IMR-90 (cell line): Measurements from ENCODE around the gene KCNF1. TPM values are rescaled to one million over a fixed set of nuclear protein-coding genes. Genes with fewer than 3 reads are reported as not detected.

ENCODE experiments used
- ATAC-seq: fragments of 200-7000 bp; cut with Tn5 transposase; 2 replicates; pipeline ENCODE4 v1.9.1; 2020; ENCODE audit warnings: low read depth, mild to moderate bottlenecking, moderate library complexity
- BruUV-seq: library from RNA; stranded (reverse); fragments of 400-500 nt; replicated peaks from 2 replicates; lab custom pipeline; 2021; lab: Mats Ljungman, UMichigan
- CTCF ChIA-PET: fragments of 300-600 bp; formaldehyde crosslinking; extraction: SDS; loops from one replicate; lab custom pipeline; 2021; ENCODE audit warnings: antibody characterized with exemption; lab: Yijun Ruan, JAX
- POLR2A ChIA-PET: fragments of 300-600 bp; sonication (Branson Sonifier 250); formaldehyde crosslinking; loops from one replicate; lab custom pipeline; 2022; ENCODE audit warnings: antibody characterized with exemption; ENCODE audit not compliant: unreplicated experiment; lab: Charles Lee
- DNase-seq: peaks from one replicate; pipeline ENCODE4 v3.0.0; 2013
- H2AFZ ChIP-seq: replicated peaks from 2 replicates; pipeline ENCODE3; 2013; ENCODE audit warnings: low read length, mild to moderate bottlenecking; ENCODE audit not compliant: poor library complexity
- H2AK5ac ChIP-seq: 2 replicates; pipeline ENCODE4 v1.6.1; 2013; ENCODE audit warnings: low read depth, low read length, inconsistent platforms
- H2AK9ac ChIP-seq: replicated peaks from 2 replicates; pipeline ENCODE3; 2013; ENCODE audit warnings: mild to moderate bottlenecking, low read depth, low read length, moderate library complexity; ENCODE audit not compliant: poor library complexity
- H2BK120ac ChIP-seq: 2 replicates; pipeline ENCODE4 v1.6.1; 2013; ENCODE audit warnings: low read depth, low read length, inconsistent platforms
- H2BK15ac ChIP-seq: 3 replicates; pipeline ENCODE4 v1.6.1; 2013; ENCODE audit warnings: low read depth, low read length, inconsistent platforms
- H2BK20ac ChIP-seq: 2 replicates; pipeline ENCODE4 v1.6.1; 2013; ENCODE audit warnings: low read depth, mild to moderate bottlenecking, inconsistent platforms, low read length, moderate library complexity
- H2BK5ac ChIP-seq: 2 replicates; pipeline ENCODE4 v1.6.1; 2013; ENCODE audit warnings: mild to moderate bottlenecking, low read depth, low read length, inconsistent platforms; ENCODE audit not compliant: poor library complexity, severe bottlenecking
- H3K14ac ChIP-seq: replicated peaks from 2 replicates; pipeline ENCODE4 v1.6.1; 2013; ENCODE audit warnings: low read depth, low read length, inconsistent platforms
- H3K18ac ChIP-seq: 2 replicates; pipeline ENCODE4 v1.6.1; 2013; ENCODE audit warnings: low read depth, low read length, control low read depth
- H3K23ac ChIP-seq: 2 replicates; pipeline ENCODE4 v1.6.1; 2013; ENCODE audit warnings: low read depth, low read length, inconsistent platforms
- H3K27ac ChIP-seq: 2 replicates; pipeline ENCODE4 v1.5.1; 2013; ENCODE audit warnings: mild to moderate bottlenecking, control low read depth, low read length; ENCODE audit not compliant: insufficient read depth
- H3K27me3 ChIP-seq: 2 replicates; pipeline ENCODE4 v1.6.1; 2013; ENCODE audit warnings: low read length; ENCODE audit not compliant: control insufficient read depth, insufficient read depth
- H3K36me3 ChIP-seq: 2 replicates; pipeline ENCODE4 v1.6.1; 2013; ENCODE audit warnings: low read length, mixed read lengths; ENCODE audit not compliant: control insufficient read depth, insufficient read depth
- H3K4ac ChIP-seq: 2 replicates; pipeline ENCODE4 v1.6.1; 2013; ENCODE audit warnings: low read depth, low read length, inconsistent platforms
- H3K4me1 ChIP-seq: 2 replicates; pipeline ENCODE4 v1.6.1; 2013; ENCODE audit warnings: low read length, mixed read lengths; ENCODE audit not compliant: control insufficient read depth, insufficient read depth
- H3K4me2 ChIP-seq: 2 replicates; pipeline ENCODE4 v1.6.1; 2013; ENCODE audit warnings: low read depth, mild to moderate bottlenecking, control low read depth, low read length, moderate library complexity
- H3K4me3 ChIP-seq: 2 replicates; pipeline ENCODE4 v1.5.1; 2013; ENCODE audit warnings: low read depth, mild to moderate bottlenecking, control low read depth, low read length, moderate library complexity; ENCODE audit not compliant: insufficient read depth
- H3K56ac ChIP-seq: 2 replicates; pipeline ENCODE4 v1.6.1; 2013; ENCODE audit warnings: low read length, inconsistent platforms; ENCODE audit not compliant: insufficient read depth; ENCODE audit errors: extremely low read depth
- H3K79me1 ChIP-seq, 2 experiments: 2 replicates each; pipeline ENCODE4 v1.6.1; 2013; ENCODE audit warnings: low read length in 2 of 2, inconsistent platforms in 1 of 2, low read depth in 1 of 2
- H3K9ac ChIP-seq: 2 replicates; pipeline ENCODE4 v1.6.1; 2013; ENCODE audit warnings: low read depth, low read length, control low read depth
- H3K9me1 ChIP-seq: 2 replicates; pipeline ENCODE4 v1.6.1; 2013; ENCODE audit warnings: low read length, inconsistent platforms; ENCODE audit not compliant: insufficient read depth
- H3K9me3 ChIP-seq: 2 replicates; pipeline ENCODE4 v1.6.1; 2013; ENCODE audit warnings: low read length; ENCODE audit not compliant: control insufficient read depth, insufficient read depth
- H4K20me1 ChIP-seq: 2 replicates; pipeline ENCODE4 v1.6.1; 2013; ENCODE audit warnings: low read length, inconsistent platforms; ENCODE audit not compliant: insufficient read depth
- H4K5ac ChIP-seq: 2 replicates; pipeline ENCODE4 v1.6.1; 2013; ENCODE audit warnings: mild to moderate bottlenecking, low read depth, low read length, control low read depth
- H4K8ac ChIP-seq, 2 experiments: 2 replicates each; pipeline ENCODE4 v1.6.1; 2013; ENCODE audit warnings: low read depth in 2 of 2, low read length in 2 of 2, control low read depth in 1 of 2, inconsistent platforms in 1 of 2
- H4K91ac ChIP-seq: 2 replicates; pipeline ENCODE4 v1.6.1; 2013; ENCODE audit warnings: low read depth, low read length, inconsistent platforms; ENCODE audit not compliant: insufficient read depth
- BHLHE40 ChIP-seq: fragments of 150-350 bp; IDR thresholded peaks from 2 replicates; pipeline ENCODE4 v1.6.1; 2016; ENCODE audit warnings: mild to moderate bottlenecking, low read depth, low read length
- CEBPB ChIP-seq: IDR thresholded peaks from 2 replicates; pipeline ENCODE4 v1.6.1; 2012; ENCODE audit warnings: low read depth, low read length, improper control_type of control experiment
- CHD1 ChIP-seq: IDR thresholded peaks from 2 replicates; pipeline ENCODE4 v1.6.1; 2012; ENCODE audit warnings: low read depth, low read length, improper control_type of control experiment
- CTCF ChIP-seq: conservative IDR thresholded peaks from 2 replicates; pipeline ENCODE4 v1.5.1; 2012; ENCODE audit warnings: mild to moderate bottlenecking, low read depth, low read length, improper control_type of control experiment
- ELK1 ChIP-seq: fragments of 150-350 bp; IDR thresholded peaks from 2 replicates; pipeline ENCODE4 v1.6.1; 2016; ENCODE audit warnings: low read depth, mild to moderate bottlenecking, low read length, moderate library complexity, borderline replicate concordance
- FOS ChIP-seq: fragments of 150-350 bp; IDR thresholded peaks from 2 replicates; pipeline ENCODE4 v1.6.1; 2016; ENCODE audit warnings: low read depth, low read length
- MAFK ChIP-seq: IDR thresholded peaks from 2 replicates; pipeline ENCODE4 v1.6.1; 2012; ENCODE audit warnings: low read depth, low read length, improper control_type of control experiment
- MAZ ChIP-seq: IDR thresholded peaks from 2 replicates; pipeline ENCODE4 v1.6.1; 2012; ENCODE audit warnings: low read depth, mild to moderate bottlenecking, low read length, improper control_type of control experiment, moderate library complexity, borderline replicate concordance
- MXI1 ChIP-seq: IDR thresholded peaks from 2 replicates; pipeline ENCODE4 v1.6.1; 2012; ENCODE audit warnings: low read depth, mild to moderate bottlenecking, low read length, moderate library complexity, borderline replicate concordance
- NFE2L2 ChIP-seq: fragments of 150-350 bp; IDR thresholded peaks from 2 replicates; pipeline ENCODE4 v1.6.1; 2016; ENCODE audit warnings: low read depth, mild to moderate bottlenecking, low read length
- POLR2A ChIP-seq: IDR thresholded peaks from 2 replicates; pipeline ENCODE4 v1.6.1; 2012; ENCODE audit warnings: mild to moderate bottlenecking, low read depth, low read length
- RCOR1 ChIP-seq: IDR thresholded peaks from 2 replicates; pipeline ENCODE4 v1.6.1; 2012; ENCODE audit warnings: mild to moderate bottlenecking, low read length, improper control_type of control experiment; ENCODE audit not compliant: insufficient replicate concordance
- RFX5 ChIP-seq: IDR thresholded peaks from 2 replicates; pipeline ENCODE4 v1.8.0; 2012; ENCODE audit warnings: low read depth, mild to moderate bottlenecking, low read length, moderate library complexity
- SMC3 ChIP-seq: fragments of 150-350 bp; IDR thresholded peaks from 2 replicates; pipeline ENCODE4 v1.6.1; 2016; ENCODE audit warnings: low read depth, mild to moderate bottlenecking, antibody characterized with exemption, low read length, moderate library complexity
- USF2 ChIP-seq: fragments of 150-350 bp; IDR thresholded peaks from 2 replicates; pipeline ENCODE4 v1.6.1; 2017; ENCODE audit warnings: mild to moderate bottlenecking, antibody characterized with exemption, low read length, low read depth
- WGBS, 2 experiments: methylation state at CpG; one replicate each; pipeline versions ENCODE4 v1.1.5 to v1.1.7; 2013; ENCODE audit warnings: missing lambda C conversion rate in 2 of 2; ENCODE audit not compliant: insufficient read length in 1 of 2; ENCODE audit errors: extremely low coverage in 2 of 2; 5-methylcytosine and 5-hydroxymethylcytosine counted together
- dilution Hi-C: fragments of 300-500 bp; cut with HindIII; formaldehyde crosslinking; loops from one replicate; pipeline ENCODE4 v1.14.3; 2018; ENCODE audit warnings: low sequenced_read_pairs; ENCODE audit not compliant: unreplicated experiment
- in situ Hi-C: fragments of 300-500 bp; cut with MboI; formaldehyde crosslinking; loops from 3 replicates; pipeline ENCODE4 v1.14.3; 2019; ENCODE audit warnings: low sequenced_read_pairs, inconsistent platforms, mixed read lengths
- intact Hi-C: fragments of 100-400 bp; cut with micrococcal nuclease; formaldehyde crosslinking; loops from 2 replicates; pipeline ENCODE4 v1.10.0; 2022
- polyA plus RNA-seq, 3 experiments: library from polyadenylated mRNA; depleted of rRNA; stranded (reverse); fragments of >200 nt; gene quantifications; 2 replicates each; pipeline ENCODE4 v1.2.3, GENCODE V29; 2012; ENCODE audit warnings: low replicate concordance in 1 of 3
- total RNA-seq: library from RNA; depleted of rRNA; stranded (reverse); fragments of >200 nt; gene quantifications from 2 replicates; pipeline ENCODE4 v1.2.3, GENCODE V29; 2012

The KCNF1 gene
- total and polyA plus RNA-seq, 2 of the 4 experiments (the other 2 are of a cell fraction), result 0.54 to 1.4 TPM

- peak overlapping the region; percentile 47 for H2AFZ ChIP-seq
- H2BK20ac ChIP-seq, result no peak overlapping the region; the same call in 1 of the 2 replicates
- intact Hi-C loops (no loop called here), dilution Hi-C loops (no loop called here), in situ Hi-C loops (no loop called here)
- H3K27ac ChIP-seq, result no peak overlapping the region
- no peak for ATAC-seq
- no TSS peak for BruUV-seq
- 83% methylated on average over 2 of the region's 3 CpGs; no CpG with 5 or more reads in 1 of the 2 experiments for WGBS, 2 experiments
- 0 out of 3 replicates have a peak overlapping the region, but pooled peaks have one; percentile 59 for H2BK15ac ChIP-seq
- H3K4me3 ChIP-seq, result no peak overlapping the region
- no peak overlapping the region for H3K4me2 ChIP-seq
- TF ChIP-seq RCOR1 (no peak), POLR2A (no peak), CHD1 (no peak), CTCF (no peak), CEBPB (no peak), MXI1 (no peak), MAFK (no peak), USF2 (no peak), NFE2L2 (no peak), ELK1 (no peak), RFX5 (no peak), FOS (no peak), BHLHE40 (no peak), MAZ (no peak), SMC3 (no peak)
- ChIA-PET POLR2A (no interaction called here), CTCF (no interaction called here)
- H3K9ac ChIP-seq, result no peak overlapping the region
- peaks cover 7% of the 10 kb centered on the region for H3K9me1 ChIP-seq
- H3K79me1 ChIP-seq, result no peaks in the 10 kb centered on the region
- H3K27me3 ChIP-seq, result no peaks in the 10 kb centered on the region
- no peak overlapping the region for H3K14ac ChIP-seq
- 0 out of 2 replicates have a peak overlapping the region, but pooled peaks have one; percentile 16 for H2BK120ac ChIP-seq
- H2BK5ac ChIP-seq, result no peak overlapping the region
- DNase-seq, result no peak
- no peak overlapping the region for H3K18ac ChIP-seq
- no peaks in the 10 kb centered on the region for H3K36me3 ChIP-seq
- no peaks in the 10 kb centered on the region for H4K20me1 ChIP-seq
- H3K4me1 ChIP-seq, result peaks cover 7% of the 10 kb centered on the region
- H3K9me3 ChIP-seq, result peaks cover 2% of the 10 kb centered on the region; the same call in 1 of the 2 replicates
- H4K91ac ChIP-seq, result peak overlapping the region; percentile 49; the same call in 1 of the 2 replicates
- no peak overlapping the region for H4K5ac ChIP-seq
- peak overlapping the region; percentile 92 for H2AK5ac ChIP-seq
- H4K8ac ChIP-seq, result no peak overlapping the region
- H3K56ac ChIP-seq, result no peak overlapping the region
- H3K23ac ChIP-seq, result no peak overlapping the region
- H3K4ac ChIP-seq, result peak overlapping the region; percentile 34; the same call in 1 of the 2 replicates
- H2AK9ac ChIP-seq, result no peak overlapping the region
Observed at GRCh38 chr2:10941383-10941782, 29.6 kb downstream of the KCNF1 start.
